K562 (cell line): Measurements from ENCODE around the gene USP37. TPM values are rescaled to one million over a fixed set of nuclear protein-coding genes. Genes with fewer than 3 reads are reported as not detected.
A peak's percentile ranks its signal among the peaks of the same experiment; 100 is the strongest.

ENCODE experiments used
- ATF1 ChIP-seq, 2 experiments: fragments of 450-650 bp in 1 of 2; IDR thresholded peaks; 2 replicates each; pipeline ENCODE4 v1.6.1; 2016; ENCODE audit warnings: missing compliant biosample characterization in 1 of 2, missing genetic modification characterization in 1 of 2
- BRCA1 ChIP-seq, 2 experiments: fragments of 450-650 bp in 1 of 2; sonication (generic) in 1 of 2; formaldehyde crosslinking in 1 of 2; IDR thresholded peaks; 2 replicates each; pipeline versions ENCODE4 v1.5.0 to v1.6.1; 2017 to 2020; ENCODE audit warnings: mild to moderate bottlenecking in 1 of 2, missing genetic modification reagents in 1 of 2
- ELF2 ChIP-seq: fragments of 250-450 bp; sonication (Bioruptor Pico); IDR thresholded peaks from 2 replicates; pipeline ENCODE4 v1.5.0; 2021; ENCODE audit warnings: mild to moderate bottlenecking
- ERF ChIP-seq: fragments of 450-650 bp; formaldehyde crosslinking; IDR thresholded peaks from 2 replicates; pipeline ENCODE4 v1.4.0; 2020; ENCODE audit warnings: mild to moderate bottlenecking, mixed read lengths
- FOXP1 ChIP-seq: sonication (generic); formaldehyde crosslinking; IDR thresholded peaks from 2 replicates; pipeline ENCODE4 v1.8.0; 2022; ENCODE audit warnings: mild to moderate bottlenecking, missing genetic modification reagents
- GTF2E2 ChIP-seq: fragments of 200-800 bp; sonication (Bioruptor generic); IDR thresholded peaks from 2 replicates; pipeline ENCODE4 v1.6.1; 2016; ENCODE audit warnings: missing genetic modification characterization, missing compliant biosample characterization
- JUNB ChIP-seq: fragments of 450-650 bp; formaldehyde crosslinking; conservative IDR thresholded peaks from 2 replicates; pipeline ENCODE4 v1.4.0; 2020; ENCODE audit warnings: mild to moderate bottlenecking
- KAT2B ChIP-seq: IDR thresholded peaks from one replicate; pipeline ENCODE4 v1.6.1; 2012; ENCODE audit warnings: low read depth, mild to moderate bottlenecking, control low read depth, inconsistent platforms, low read length, moderate library complexity
- MYC ChIP-seq, 2 experiments: fragments of 250-450 bp in 1 of 2; sonication (Bioruptor Pico) in 1 of 2; IDR thresholded peaks; 2 replicates each; pipeline versions ENCODE4 v1.5.1 to v1.6.1; 2012 to 2021; ENCODE audit warnings: low read depth in 2 of 2, borderline replicate concordance in 1 of 2, improper control_type of control experiment in 1 of 2, low read length in 1 of 2, mild to moderate bottlenecking in 1 of 2, moderate library complexity in 1 of 2
- PHB ChIP-seq: fragments of 250-450 bp; sonication (Bioruptor Pico); IDR thresholded peaks from 2 replicates; pipeline ENCODE4 v1.5.0; 2021
- POLR2A ChIP-seq: fragments of 450-650 bp; conservative IDR thresholded peaks from 2 replicates; pipeline ENCODE4 v1.6.1; 2016
- ZBED1 ChIP-seq: IDR thresholded peaks from 2 replicates; pipeline ENCODE4 v1.6.1; 2014
- ZNF239 ChIP-seq: fragments of 250-450 bp; sonication (Bioruptor Pico); IDR thresholded peaks from 2 replicates; pipeline ENCODE4 v1.4.0; 2020; ENCODE audit warnings: mild to moderate bottlenecking
- ZNF561 ChIP-seq: fragments of 450-650 bp; formaldehyde crosslinking; conservative IDR thresholded peaks from 2 replicates; pipeline ENCODE4 v1.4.0; 2020; ENCODE audit warnings: mild to moderate bottlenecking, moderate library complexity
- polyA plus RNA-seq, 8 experiments: library from polyadenylated mRNA; depleted of rRNA in 4 of 8; stranded (reverse) in 5 of 8; unstranded in 3 of 8; fragments of >200 nt; fragmentation: Nextera tagmentation in 2 of 8; fragmentation: Illumina TruSeq in 1 of 8; extraction: Ambion mirVana in 2 of 8; extraction: Trizol in 1 of 8; gene quantifications; 2 replicates each; pipeline versions ENCODE4 v1.2.1 to v1.2.3, GENCODE V29; 2011 to 2014; ENCODE audit warnings: inconsistent platforms in 1 of 8, missing spikeins in 1 of 8
- total RNA-seq, 7 experiments: library from RNA; depleted of rRNA in 6 of 7; stranded (reverse); fragments of >200 nt in 6 of 7; fragmentation: Illumina TruSeq in 2 of 7; extraction: Trizol in 2 of 7; gene quantifications; 2 replicates each; pipeline versions ENCODE4 v1.2.1 to v1.2.3, GENCODE V29; 2011 to 2021; ENCODE audit warnings: low replicate concordance in 1 of 7
- TF ChIP-seq, protein P1 (sequence below): sonication (generic); formaldehyde crosslinking; IDR thresholded peaks from 2 replicates; pipeline ENCODE4 v1.8.1; 2022; ENCODE audit warnings: missing genetic modification reagents
- TF ChIP-seq, protein P2 (sequence below): fragments of 250-450 bp; sonication (Bioruptor Pico); IDR thresholded peaks from 2 replicates; pipeline ENCODE4 v1.8.0; 2022; ENCODE audit warnings: inconsistent platforms, mild to moderate bottlenecking, moderate library complexity, borderline replicate concordance
- TF ChIP-seq, protein P3 (sequence below): fragments of 450-650 bp; formaldehyde crosslinking; conservative IDR thresholded peaks from 2 replicates; pipeline ENCODE4 v1.4.0; 2022; ENCODE audit warnings: mild to moderate bottlenecking, missing genetic modification characterization
- TF ChIP-seq, protein P4 (sequence below): fragments of 200-800 bp; sonication (Bioruptor generic); IDR thresholded peaks from 2 replicates; pipeline ENCODE4 v1.6.1; 2017; ENCODE audit warnings: missing genetic modification characterization, missing compliant biosample characterization

USP37 gene
- total and polyA plus RNA-seq, 9 of the 15 experiments (the other 6 are each of a cell fraction or from before 2014, with no cell fraction given), result 2.0 to 14.2 (median 8.5) TPM

DNA sequence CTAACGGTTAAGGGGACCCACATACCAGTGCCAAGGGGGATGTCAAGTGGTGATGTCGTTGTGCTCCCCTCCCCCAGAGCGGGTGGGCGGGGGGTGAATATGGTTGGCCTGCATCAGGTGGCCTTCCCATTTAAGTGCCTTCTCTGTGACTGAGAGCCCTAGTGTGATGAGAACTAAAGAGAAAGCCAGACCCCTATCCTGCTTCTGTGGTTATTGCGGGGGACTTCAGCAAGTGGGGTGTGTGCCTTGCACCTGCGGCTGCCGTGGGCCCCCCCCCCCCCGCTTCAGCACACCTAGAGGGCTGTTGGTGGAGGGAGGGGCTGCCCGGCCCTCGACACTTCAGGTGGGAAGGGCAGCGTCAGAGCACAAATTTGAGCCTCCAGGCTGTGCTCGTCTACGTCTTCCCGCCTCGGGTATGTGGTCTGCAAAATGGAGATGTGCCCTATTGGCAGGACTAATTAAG lies 162.4 kb downstream of the USP37 start (continued):
- TF ChIP-seq JUNB (no peak), MYC (IDR thresholded peaks at IDR 0.05; ENCODE audit: low read depth, low read length) (0 out of 2 replicates have a peak, but pooled peaks have one; percentile 6), MYC (CRISPR knock-in tag; IDR thresholded peaks at IDR 0.05; ENCODE audit: borderline replicate concordance, low read depth) (peak; percentile 66; the same call in 1 of the 2 replicates), ATF1 (CRISPR knock-in tag; IDR thresholded peaks at IDR 0.05) (no peak), ATF1 (tag; IDR thresholded peaks at IDR 0.05) (peak; percentile 16; the same call in 1 of the 2 replicates), ERF (0 out of 2 replicates have a peak, but pooled peaks have one; percentile 10), GTF2E2 (tag) (no peak), ZNF561 (CRISPR knock-in tag) (no peak), ZNF239 (CRISPR knock-in tag) (no peak), KAT2B (no peak), POLR2A (peak; percentile 64), PHB (CRISPR knock-in tag) (0 out of 2 replicates have a peak, but pooled peaks have one; percentile 17), BRCA1 (IDR thresholded peaks at IDR 0.05) (no peak), BRCA1 (CRISPR knock-in tag; IDR thresholded peaks at IDR 0.05) (no peak), ELF2 (CRISPR knock-in tag) (peak; percentile 32; the same call in 1 of the 2 replicates), ZBED1 (no peak), FOXP1 (no peak)
- TF ChIP-seq, protein P1, sequence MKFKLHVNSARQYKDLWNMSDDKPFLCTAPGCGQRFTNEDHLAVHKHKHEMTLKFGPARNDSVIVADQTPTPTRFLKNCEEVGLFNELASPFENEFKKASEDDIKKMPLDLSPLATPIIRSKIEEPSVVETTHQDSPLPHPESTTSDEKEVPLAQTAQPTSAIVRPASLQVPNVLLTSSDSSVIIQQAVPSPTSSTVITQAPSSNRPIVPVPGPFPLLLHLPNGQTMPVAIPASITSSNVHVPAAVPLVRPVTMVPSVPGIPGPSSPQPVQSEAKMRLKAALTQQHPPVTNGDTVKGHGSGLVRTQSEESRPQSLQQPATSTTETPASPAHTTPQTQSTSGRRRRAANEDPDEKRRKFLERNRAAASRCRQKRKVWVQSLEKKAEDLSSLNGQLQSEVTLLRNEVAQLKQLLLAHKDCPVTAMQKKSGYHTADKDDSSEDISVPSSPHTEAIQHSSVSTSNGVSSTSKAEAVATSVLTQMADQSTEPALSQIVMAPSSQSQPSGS (CRISPR knock-in tag), result no peak
- TF ChIP-seq, protein P2, sequence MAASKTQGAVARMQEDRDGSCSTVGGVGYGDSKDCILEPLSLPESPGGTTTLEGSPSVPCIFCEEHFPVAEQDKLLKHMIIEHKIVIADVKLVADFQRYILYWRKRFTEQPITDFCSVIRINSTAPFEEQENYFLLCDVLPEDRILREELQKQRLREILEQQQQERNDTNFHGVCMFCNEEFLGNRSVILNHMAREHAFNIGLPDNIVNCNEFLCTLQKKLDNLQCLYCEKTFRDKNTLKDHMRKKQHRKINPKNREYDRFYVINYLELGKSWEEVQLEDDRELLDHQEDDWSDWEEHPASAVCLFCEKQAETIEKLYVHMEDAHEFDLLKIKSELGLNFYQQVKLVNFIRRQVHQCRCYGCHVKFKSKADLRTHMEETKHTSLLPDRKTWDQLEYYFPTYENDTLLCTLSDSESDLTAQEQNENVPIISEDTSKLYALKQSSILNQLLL (CRISPR knock-in tag), result no peak
- TF ChIP-seq, protein P3, sequence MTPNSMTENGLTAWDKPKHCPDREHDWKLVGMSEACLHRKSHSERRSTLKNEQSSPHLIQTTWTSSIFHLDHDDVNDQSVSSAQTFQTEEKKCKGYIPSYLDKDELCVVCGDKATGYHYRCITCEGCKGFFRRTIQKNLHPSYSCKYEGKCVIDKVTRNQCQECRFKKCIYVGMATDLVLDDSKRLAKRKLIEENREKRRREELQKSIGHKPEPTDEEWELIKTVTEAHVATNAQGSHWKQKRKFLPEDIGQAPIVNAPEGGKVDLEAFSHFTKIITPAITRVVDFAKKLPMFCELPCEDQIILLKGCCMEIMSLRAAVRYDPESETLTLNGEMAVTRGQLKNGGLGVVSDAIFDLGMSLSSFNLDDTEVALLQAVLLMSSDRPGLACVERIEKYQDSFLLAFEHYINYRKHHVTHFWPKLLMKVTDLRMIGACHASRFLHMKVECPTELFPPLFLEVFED (CRISPR knock-in tag), result 0 out of 2 replicates have a peak, but pooled peaks have one; percentile 32
- TF ChIP-seq, protein P4, sequence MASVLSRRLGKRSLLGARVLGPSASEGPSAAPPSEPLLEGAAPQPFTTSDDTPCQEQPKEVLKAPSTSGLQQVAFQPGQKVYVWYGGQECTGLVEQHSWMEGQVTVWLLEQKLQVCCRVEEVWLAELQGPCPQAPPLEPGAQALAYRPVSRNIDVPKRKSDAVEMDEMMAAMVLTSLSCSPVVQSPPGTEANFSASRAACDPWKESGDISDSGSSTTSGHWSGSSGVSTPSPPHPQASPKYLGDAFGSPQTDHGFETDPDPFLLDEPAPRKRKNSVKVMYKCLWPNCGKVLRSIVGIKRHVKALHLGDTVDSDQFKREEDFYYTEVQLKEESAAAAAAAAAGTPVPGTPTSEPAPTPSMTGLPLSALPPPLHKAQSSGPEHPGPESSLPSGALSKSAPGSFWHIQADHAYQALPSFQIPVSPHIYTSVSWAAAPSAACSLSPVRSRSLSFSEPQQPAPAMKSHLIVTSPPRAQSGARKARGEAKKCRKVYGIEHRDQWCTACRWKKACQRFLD (CRISPR knock-in tag), result peak; percentile 63; the same call in 1 of the 2 replicates
